Left ventricle myocardium inferior (tissue), 1 donor: ENCODE data around the gene CYP4F3. TPM values are rescaled to one million over a fixed set of nuclear protein-coding genes. Genes with fewer than 3 reads are reported as not detected.

Experiments used
- DNase-seq: peaks from one replicate; pipeline ENCODE4 v3.0.0-alpha.2; 2020
- H3K27ac ChIP-seq: fragments of 200-600 bp; replicated peaks from 2 replicates; pipeline ENCODE4 v1.8.0; 2021
- H3K27me3 ChIP-seq: fragments of 200-600 bp; 2 replicates; pipeline ENCODE4 v1.8.0; 2021; ENCODE audit warnings: low read depth
- H3K36me3 ChIP-seq: fragments of 200-600 bp; 2 replicates; pipeline ENCODE4 v1.8.0; 2021
- H3K4me1 ChIP-seq: fragments of 200-600 bp; 2 replicates; pipeline ENCODE4 v1.8.0; 2021
- H3K4me3 ChIP-seq: fragments of 200-600 bp; 2 replicates; pipeline ENCODE4 v1.8.0; 2021; ENCODE audit warnings: mild to moderate bottlenecking, moderate library complexity
- H3K9me3 ChIP-seq: fragments of 200-600 bp; replicated peaks from 2 replicates; pipeline ENCODE4 v1.8.0; 2021
- CTCF ChIP-seq: fragments of 200-600 bp; IDR thresholded peaks from 2 replicates; pipeline ENCODE4 v1.8.0; 2021; ENCODE audit warnings: antibody characterized with exemption, mild to moderate bottlenecking, borderline replicate concordance
- intact Hi-C: fragments of 100-400 bp; cut with micrococcal nuclease; formaldehyde crosslinking; loops from one replicate; pipeline ENCODE4 v1.11.0; 2022
- total RNA-seq: library from RNA; stranded (reverse); fragmentation: NEBNext Ultra II Directional; extraction: Animal tissue kit (Norgen Biotek cat#: 25700); gene quantifications from one replicate; pipeline ENCODE4 v1.2.1, GENCODE V29; 2021
- donor health status: DM: no; HTN: yes; CAD: no; lungs with severe emphysema.

Gene CYP4F3
- total RNA-seq, 1 donor from 2014 or later, result not detected

GRCh38 chr19:15623711-15624318 lies 16.9 kb upstream of the CYP4F3 start:
- Histone ChIP-seq H3K27ac (no peak overlapping the region), H3K27me3 (peaks cover 65% of the 10 kb centered on the region), H3K4me3 (no peak overlapping the region), H3K36me3 (no peaks in the 10 kb centered on the region), H3K4me1 (no peaks in the 10 kb centered on the region), H3K9me3 (peaks cover 5% of the 10 kb centered on the region)
- no peak for DNase-seq
- intact Hi-C loops, result no loop called here
- no peak for TF ChIP-seq CTCF

GRCh38 chr19:15628236-15629002 lies 12.3 kb upstream of the CYP4F3 start:
- Histone ChIP-seq H3K4me3 (no peak overlapping the region), H3K27me3 (peaks cover 70% of the 10 kb centered on the region)
- intact Hi-C loops, result no loop called here

GRCh38 chr19:15629003-15629880 lies 11.5 kb upstream of the CYP4F3 start:
- Histone ChIP-seq H3K9me3 (no peaks in the 10 kb centered on the region), H3K36me3 (no peaks in the 10 kb centered on the region), H3K4me3 (no peak overlapping the region), H3K4me1 (no peaks in the 10 kb centered on the region), H3K27ac (no peak overlapping the region), H3K27me3 (peaks cover 68% of the 10 kb centered on the region)
- TF ChIP-seq CTCF, result peak; percentile 96
- DNase-seq, result peak; percentile 80
- intact Hi-C loops, result no loop called here

More at GRCh38 chr19:15628236-15629002, 12.3 kb upstream of the CYP4F3 start:
- no peak for TF ChIP-seq CTCF
- H3K9me3 ChIP-seq, result no peaks in the 10 kb centered on the region
- H3K36me3 ChIP-seq, result no peaks in the 10 kb centered on the region
- H3K4me1 ChIP-seq, result no peaks in the 10 kb centered on the region
- no peak for DNase-seq
- H3K27ac ChIP-seq, result no peak overlapping the region

GRCh38 chr19:15631817-15632216 lies 8.9 kb upstream of the CYP4F3 start:
- intact Hi-C loops, result no loop called here
- Histone ChIP-seq H3K4me3 (no peak overlapping the region), H3K9me3 (no peaks in the 10 kb centered on the region), H3K27ac (no peak overlapping the region), H3K4me1 (no peaks in the 10 kb centered on the region), H3K36me3 (no peaks in the 10 kb centered on the region), H3K27me3 (peaks cover 79% of the 10 kb centered on the region)
- TF ChIP-seq CTCF, result peak; percentile 54
- DNase-seq, result no peak

- Histone ChIP-seq H3K36me3 (no peaks in the 10 kb centered on the region), H3K27me3 (peaks cover 68% of the 10 kb centered on the region), H3K27ac (no peak overlapping the region), H3K9me3 (no peaks in the 10 kb centered on the region), H3K4me1 (no peaks in the 10 kb centered on the region), H3K4me3 (no peak overlapping the region)
- DNase-seq, result no peak
- intact Hi-C loops, result no loop called here
- no peak for TF ChIP-seq CTCF
Measured at GRCh38 chr19:15633082-15633835, 7.4 kb upstream of the CYP4F3 start.
